Measurements from ENCODE around the gene PLCXD3.

Gene PLCXD3

GRCh38 chr5:41268894-41269293 is 241.5 kb downstream of the PLCXD3 start:
- H3K4me1 ChIP-seq (ENCODE audit: control insufficient read depth, insufficient read depth, low read length): peaks cover 3% of the 10 kb centered on the region
- no peak overlapping the region for H3K9ac ChIP-seq (ENCODE audit: low read length in 2 of 2)
- no peak overlapping the region for H3K4me3 ChIP-seq (ENCODE audit: low read length in 2 of 2)
- H3K27me3 ChIP-seq (ENCODE audit: control insufficient read depth in 1 of 2, insufficient read depth in 2 of 2, low read length in 2 of 2): no peaks in the 10 kb centered on the region
- no peaks in the 10 kb centered on the region for H3K9me3 ChIP-seq (ENCODE audit: control insufficient read depth in 2 of 2, low read length in 2 of 2)
- H3K36me3 ChIP-seq (ENCODE audit: control insufficient read depth in 2 of 2, insufficient read depth in 2 of 2, low read length in 2 of 2): no peaks in the 10 kb centered on the region
- H3K27ac ChIP-seq (ENCODE audit: low read length): no peak overlapping the region

GRCh38 chr5:41266377-41266776 is 244.0 kb downstream of the PLCXD3 start:
- H3K36me3 ChIP-seq (ENCODE audit: control insufficient read depth in 2 of 2, insufficient read depth in 2 of 2, low read length in 2 of 2): no peaks in the 10 kb centered on the region
- H3K9ac ChIP-seq (ENCODE audit: low read length in 2 of 2): no peak overlapping the region
- H3K4me1 ChIP-seq (ENCODE audit: control insufficient read depth, insufficient read depth, low read length): peaks cover 3% of the 10 kb centered on the region
- no peak overlapping the region for H3K4me3 ChIP-seq (ENCODE audit: low read length in 2 of 2)
- H3K27ac ChIP-seq (ENCODE audit: low read length): no peak overlapping the region
- no peaks in the 10 kb centered on the region for H3K9me3 ChIP-seq (ENCODE audit: control insufficient read depth in 2 of 2, low read length in 2 of 2)
- H3K27me3 ChIP-seq (ENCODE audit: control insufficient read depth in 1 of 2, insufficient read depth in 2 of 2, low read length in 2 of 2): no peaks in the 10 kb centered on the region

- H3K4me3 ChIP-seq (ENCODE audit: low read length in 2 of 2): no peak overlapping the region
- peaks cover 3% of the 10 kb centered on the region for H3K4me1 ChIP-seq (ENCODE audit: control insufficient read depth, insufficient read depth, low read length)
- no peak overlapping the region for H3K27ac ChIP-seq (ENCODE audit: low read length)
- H3K9me3 ChIP-seq (ENCODE audit: control insufficient read depth in 2 of 2, low read length in 2 of 2): no peaks in the 10 kb centered on the region
- H3K36me3 ChIP-seq (ENCODE audit: control insufficient read depth in 2 of 2, insufficient read depth in 2 of 2, low read length in 2 of 2): no peaks in the 10 kb centered on the region
- no peak overlapping the region for H3K9ac ChIP-seq (ENCODE audit: low read length in 2 of 2)
- H3K27me3 ChIP-seq (ENCODE audit: control insufficient read depth in 1 of 2, insufficient read depth in 2 of 2, low read length in 2 of 2): no peaks in the 10 kb centered on the region
These were observed 246.4 kb downstream of the PLCXD3 start for GRCh38 chr5:41264019-41264418.

DNA sequence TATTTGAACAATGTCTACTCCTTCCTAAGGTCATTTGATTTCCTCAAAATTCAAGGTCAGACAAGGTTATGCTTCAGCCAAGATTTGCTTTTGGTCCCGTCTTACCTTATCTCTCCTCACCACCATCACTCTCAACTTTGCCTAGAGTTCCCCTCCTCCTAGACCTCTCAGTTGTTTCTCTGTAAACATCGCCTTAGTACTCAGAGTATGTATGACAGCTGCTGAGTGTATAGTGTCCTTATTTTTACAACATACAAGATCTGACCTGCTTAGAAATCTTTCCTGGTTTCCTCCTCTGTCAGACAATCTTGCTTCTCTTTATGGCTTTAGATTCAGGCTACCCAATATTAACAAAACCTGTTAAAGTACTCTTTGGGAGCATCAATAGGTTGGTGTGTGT is 247.1 kb downstream of the PLCXD3 start:
- H3K27me3 ChIP-seq (ENCODE audit: control insufficient read depth in 1 of 2, insufficient read depth in 2 of 2, low read length in 2 of 2): no peaks in the 10 kb centered on the region

More for the DNA sequence above, 247.1 kb downstream of the PLCXD3 start:
- H3K27ac ChIP-seq (ENCODE audit: low read length): no peak overlapping the region
- no peak overlapping the region for H3K4me3 ChIP-seq (ENCODE audit: low read length in 2 of 2)
- no peaks in the 10 kb centered on the region for H3K36me3 ChIP-seq (ENCODE audit: control insufficient read depth in 2 of 2, insufficient read depth in 2 of 2, low read length in 2 of 2)
- H3K9ac ChIP-seq (ENCODE audit: low read length in 2 of 2): no peak overlapping the region
- H3K4me1 ChIP-seq (ENCODE audit: control insufficient read depth, insufficient read depth, low read length): peaks cover 3% of the 10 kb centered on the region
- H3K9me3 ChIP-seq (ENCODE audit: control insufficient read depth in 2 of 2, low read length in 2 of 2): no peaks in the 10 kb centered on the region
